GM21360 (cell line): ENCODE results near the gene KRT25.
"Not testable (repeated sequence)": the region's sequence is repeated elsewhere in the genome, so short reads cannot be mapped to it uniquely, and the experiment has no call there.

Source experiments
- ATAC-seq: cut with Tn5 transposase; IDR thresholded peaks from one replicate; pipeline ENCODE4 v1.9.1; 2021; ENCODE audit warnings: mild to moderate bottlenecking, moderate library complexity; ENCODE audit not compliant: unreplicated experiment

Gene KRT25

DNA sequence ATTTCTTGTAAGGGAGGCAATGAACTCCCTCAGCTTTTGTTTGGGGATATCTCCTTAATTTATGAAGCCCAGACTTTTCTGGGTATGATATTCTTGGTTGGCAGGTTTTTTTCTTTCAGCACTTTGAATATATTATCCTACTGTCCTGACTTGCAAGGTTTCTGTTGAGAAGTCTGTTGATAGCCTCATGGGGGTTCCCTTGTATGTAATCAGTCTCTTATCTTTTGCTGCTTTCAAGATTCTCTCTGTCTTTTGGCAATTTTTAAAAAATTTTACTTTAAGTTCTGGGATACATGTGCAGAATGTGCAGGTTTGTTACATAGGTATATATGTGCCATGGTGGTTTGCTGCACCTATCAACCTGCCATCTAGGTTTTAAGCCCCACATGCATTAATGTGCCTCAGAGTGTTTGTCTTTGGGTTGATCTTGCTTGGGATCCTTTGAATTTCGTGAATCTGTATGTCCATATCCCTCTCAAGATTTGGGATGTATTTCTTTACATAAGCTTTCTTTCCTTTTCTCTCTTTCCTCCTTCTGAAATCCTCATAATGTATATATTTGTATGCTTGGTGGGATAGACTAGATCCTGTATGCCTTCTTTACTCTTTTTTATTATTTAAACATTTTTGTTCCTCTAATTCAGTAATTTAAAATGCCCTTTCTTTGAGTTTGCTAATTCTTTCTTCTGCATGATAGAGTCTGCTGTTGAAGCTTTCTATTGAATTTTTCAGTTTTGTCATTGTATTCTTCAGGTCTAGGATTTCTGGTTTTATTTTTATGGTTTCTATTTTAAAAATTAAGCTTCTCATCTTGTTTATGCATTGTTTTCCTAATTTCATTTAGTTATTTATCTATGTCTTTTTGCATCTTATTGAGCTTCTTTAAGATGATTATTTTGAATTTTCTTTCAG is 5.2 kb upstream of the KRT25 start:
- no peak for ATAC-seq

- ATAC-seq: no peak
Observed at GRCh38 chr17:40753804-40754203, 1.3 kb downstream of the KRT25 start.

DNA sequence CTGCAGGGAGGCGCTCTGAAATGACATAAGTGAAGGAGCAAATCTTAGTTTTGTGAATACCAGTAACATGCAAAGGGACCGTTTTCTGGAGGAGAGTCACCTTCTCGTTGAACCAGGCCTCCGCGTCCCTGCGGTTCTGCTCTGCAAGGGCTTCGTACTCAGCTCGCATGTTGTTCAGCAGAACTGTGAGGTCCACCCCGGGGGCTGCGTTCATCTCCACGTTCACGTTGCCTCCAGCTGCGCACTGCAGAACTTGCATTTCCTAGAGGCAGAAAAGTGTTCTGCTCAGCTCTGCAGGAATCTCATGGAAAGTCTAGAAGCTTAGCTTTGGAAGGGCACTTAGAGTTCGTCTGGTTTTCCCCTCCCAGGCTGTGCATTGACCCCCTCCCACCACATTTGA is 4.1 kb downstream of the KRT25 start:
- ATAC-seq: no peak

DNA sequence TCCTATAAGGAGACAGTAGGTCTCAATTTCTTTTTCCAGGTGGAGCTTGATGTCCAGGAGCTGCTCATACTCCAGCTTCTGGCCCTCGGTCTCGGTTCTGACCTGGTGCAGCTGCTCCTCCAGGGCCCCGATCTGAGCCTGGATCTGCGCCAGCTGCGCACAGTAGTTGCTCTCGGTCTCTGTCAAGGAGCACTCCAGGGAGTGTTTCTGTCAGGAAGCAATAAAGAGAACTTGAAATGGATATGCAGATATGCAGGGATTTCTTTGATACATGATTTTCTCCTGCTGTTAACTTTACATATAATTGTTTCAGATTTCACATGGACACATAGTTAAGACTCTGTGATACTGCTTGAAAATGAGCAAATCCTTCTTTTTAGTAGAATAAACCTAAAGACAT is 4.7 kb downstream of the KRT25 start:
- ATAC-seq: no peak

GRCh38 chr17:40748666-40749065 is 6.5 kb downstream of the KRT25 start:
- ATAC-seq: not testable (repeated sequence)

- no peak for ATAC-seq
Observed at GRCh38 chr17:40738553-40738952, 16.6 kb downstream of the KRT25 start.

- no peak for ATAC-seq
Observed at GRCh38 chr17:40735016-40735415, 20.1 kb downstream of the KRT25 start.

GRCh38 chr17:40734018-40734417 is 21.1 kb downstream of the KRT25 start:
- ATAC-seq: no peak

GRCh38 chr17:40730970-40731369 is 24.2 kb downstream of the KRT25 start:
- ATAC-seq: no peak

- ATAC-seq: no peak
Observed at GRCh38 chr17:40727447-40728231, 27.5 kb downstream of the KRT25 start.

- no peak for ATAC-seq
Observed at GRCh38 chr17:40726919-40727318, 28.2 kb downstream of the KRT25 start.

- no peak for ATAC-seq
Observed at GRCh38 chr17:40724656-40725055, 30.5 kb downstream of the KRT25 start.

DNA sequence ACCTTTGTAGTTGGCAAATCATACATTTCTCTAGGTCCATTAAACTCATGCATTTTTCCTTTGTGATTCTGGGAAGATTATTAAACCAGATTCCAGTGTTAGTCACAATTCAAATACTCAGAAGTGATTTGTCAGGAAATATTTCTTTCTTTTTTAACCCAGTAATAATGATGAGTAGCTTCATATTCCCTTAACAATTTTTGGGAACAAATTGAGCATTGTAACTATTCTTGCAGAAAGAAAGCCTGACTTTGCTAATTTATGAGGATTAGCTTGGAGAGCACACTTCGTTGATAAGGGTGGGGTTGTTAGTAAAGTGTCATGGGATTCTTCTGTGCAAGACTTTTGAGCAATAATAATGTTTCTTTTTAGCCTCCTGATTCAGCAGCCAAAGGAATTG is 32.9 kb downstream of the KRT25 start:
- no peak for ATAC-seq

DNA sequence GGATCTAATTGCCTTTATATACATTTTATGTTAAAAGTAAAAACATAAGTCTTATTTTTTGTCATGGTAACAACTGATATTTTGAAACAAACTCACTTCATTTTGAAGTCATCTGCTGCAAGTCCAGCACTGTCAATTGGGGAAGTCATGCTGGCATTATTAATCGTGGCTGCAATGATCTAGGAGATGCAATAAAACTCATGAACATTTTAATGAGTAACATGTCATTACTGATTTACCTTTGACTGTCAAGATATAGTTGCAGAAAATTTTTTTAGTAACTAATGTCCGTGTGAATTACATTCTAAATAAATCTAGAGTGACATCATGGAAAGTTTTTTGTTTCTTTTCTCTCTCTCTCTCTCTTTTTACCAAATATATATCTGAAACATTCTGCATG is 34.2 kb downstream of the KRT25 start:
- no peak for ATAC-seq

DNA sequence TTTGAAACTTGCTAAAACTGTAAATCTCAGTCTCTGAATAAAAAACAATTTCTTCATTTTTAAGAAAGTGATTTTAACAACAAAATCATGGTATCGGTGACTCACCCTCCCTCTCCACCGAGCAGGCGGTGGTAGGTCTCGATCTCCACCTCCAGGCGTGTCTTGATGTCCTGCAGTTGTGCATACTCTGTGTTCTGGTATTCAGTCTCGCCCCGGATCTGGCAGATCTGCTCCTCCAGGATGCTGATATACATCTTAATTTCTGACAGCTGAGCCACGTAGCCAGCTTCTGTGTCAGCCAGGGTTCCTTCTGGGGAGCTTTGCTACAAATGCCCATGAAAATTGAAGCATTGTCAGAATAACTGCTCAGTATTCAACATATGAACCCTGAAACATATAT is 36.2 kb downstream of the KRT25 start:
- no peak for ATAC-seq

DNA sequence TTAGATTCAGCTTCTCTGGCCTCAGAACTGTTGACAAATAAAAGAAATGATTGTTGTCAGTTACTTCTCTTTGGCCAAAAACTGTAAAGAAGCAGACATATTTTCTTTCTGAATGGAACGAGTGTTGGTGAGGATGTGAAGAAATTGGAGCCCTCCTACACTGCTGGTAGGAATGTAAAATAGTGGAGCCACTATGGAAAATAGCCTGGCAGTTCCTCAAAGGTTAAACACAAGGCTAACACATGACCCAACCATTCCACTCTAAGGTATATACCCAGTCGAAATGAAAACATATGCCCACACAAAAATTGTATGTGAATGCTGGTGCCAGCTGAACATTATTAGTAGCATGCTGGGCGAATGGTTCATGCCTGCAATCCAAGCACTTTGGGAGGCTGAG is 37.4 kb downstream of the KRT25 start:
- ATAC-seq: no peak

- no peak for ATAC-seq
Observed at GRCh38 chr17:40714473-40714872, 40.7 kb downstream of the KRT25 start.

DNA sequence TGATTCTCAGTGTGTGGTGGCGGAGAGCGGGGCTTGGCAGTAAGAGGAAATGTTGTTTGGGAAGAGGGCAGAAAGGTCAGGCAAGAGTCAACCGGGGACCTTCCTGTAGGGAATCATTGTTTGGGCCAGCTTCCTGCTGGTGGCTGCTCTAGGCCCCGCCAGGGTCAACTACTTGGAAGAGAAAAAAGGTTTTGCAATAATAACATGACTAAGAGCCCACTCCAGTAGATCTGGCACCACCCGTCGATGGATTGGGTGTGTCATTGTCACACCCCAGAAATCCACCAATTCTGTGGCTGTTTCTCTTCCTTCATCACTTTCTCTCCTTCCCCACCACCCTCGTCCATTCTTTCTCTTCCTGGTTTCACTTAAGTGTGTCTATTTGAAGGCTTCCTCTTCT is 47.4 kb downstream of the KRT25 start:
- no peak for ATAC-seq

- no peak for ATAC-seq
Observed at GRCh38 chr17:40705584-40705983, 49.5 kb downstream of the KRT25 start.

- ATAC-seq: no peak
Observed at GRCh38 chr17:40703652-40704051, 51.5 kb downstream of the KRT25 start, which contains the start of gene KRT24. Gene KRT24, minus strand, starts transcription at chr17:40703752. Its CDS starts 59 bp downstream, at chr17:40703693.

- ATAC-seq: no peak
Observed at GRCh38 chr17:40702271-40702670, 52.9 kb downstream of the KRT25 start.

DNA sequence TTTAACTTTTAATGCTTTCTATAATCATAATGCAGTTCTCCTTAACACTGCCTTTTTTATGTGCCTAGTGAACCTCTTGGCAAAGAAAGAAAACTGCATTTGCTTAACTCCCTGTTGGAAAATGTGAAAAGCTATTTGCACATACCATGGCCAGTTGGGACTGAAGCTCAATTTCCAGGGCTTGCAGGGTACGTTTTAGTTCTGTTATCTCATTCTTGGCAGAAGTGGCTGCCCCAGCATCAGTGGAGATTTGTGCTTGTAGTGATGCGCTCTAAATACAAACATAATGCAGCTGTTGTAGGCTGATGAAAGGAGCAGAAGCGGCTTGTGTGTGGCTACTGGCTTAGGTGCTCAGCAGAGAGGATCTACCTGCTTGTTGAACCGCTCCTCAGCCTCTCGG is 55.3 kb downstream of the KRT25 start:
- no peak for ATAC-seq
